ENCODE results near the gene RAB15. TPM values are rescaled to one million over a fixed set of nuclear protein-coding genes. Genes with fewer than 3 reads are reported as not detected.

The RAB15 gene
- total and polyA plus RNA-seq, 9 of the 15 experiments (the other 6 are each of a cell fraction or from before 2014, with no cell fraction given), result 0.09 to 0.30 (median 0.16) TPM; not detected in 2

DNA sequence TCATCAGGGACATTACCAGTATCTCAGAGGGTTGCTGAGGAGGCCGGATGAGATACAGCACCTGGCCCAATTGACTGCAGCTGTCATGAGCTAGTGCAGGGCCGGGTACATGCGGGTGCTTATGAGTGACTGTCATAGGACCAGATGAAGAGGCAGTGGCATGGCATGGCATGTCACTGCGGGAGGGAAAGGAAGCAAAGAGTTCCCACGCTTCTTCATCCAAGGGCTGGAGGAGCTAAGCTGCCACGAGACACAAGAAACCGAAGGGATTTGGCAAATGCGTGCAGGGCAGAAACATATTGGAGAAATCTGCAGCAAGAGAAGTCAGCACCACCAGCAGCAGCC, 18.9 kb downstream of the RAB15 start:
- ChIA-PET CTCF (ENCODE audit: low intra/inter-chr PET ratio) (no interaction called here), POLR2A (interaction anchor here (0.9 to 1.3 kb wide), 3 partner anchors 9 to 279 kb away, joined by 3 to 6 read pairs (median 5); no protein-coding TSS in a partner anchor)
- no TSS peak for BruUV-seq (replicated peaks)
- H3K79me2 ChIP-seq (ENCODE audit: control insufficient read depth, insufficient read depth, low read length), result no peaks in the 10 kb centered on the region
- H3K9me3 ChIP-seq (replicated peaks; ENCODE audit: control insufficient read depth, insufficient read depth, low read depth, low read length), result no peaks in the 10 kb centered on the region
- H3K27me3 ChIP-seq (ENCODE audit: control insufficient read depth in 2 of 2, insufficient read depth in 2 of 2, low read length in 2 of 2), result no peaks in the 10 kb centered on the region
- no peak overlapping the region for H2AFZ ChIP-seq (ENCODE audit: low read depth, low read length)
- no peak overlapping the region for H3K27ac ChIP-seq (ENCODE audit: extremely low read depth, low read depth, low read length)
- ATAC-seq, result no peak
- no peak overlapping the region for H3K4me3 ChIP-seq
- no peak for FAIRE-seq
- H3K4me1 ChIP-seq (replicated peaks in 1 of 2; ENCODE audit: control insufficient read depth in 2 of 2, insufficient read depth in 2 of 2, low read length in 2 of 2), result peaks cover 0 to 3% of the 10 kb centered on the region in 2 experiments; a peak in 2 of 5 replicates
- H3K9me1 ChIP-seq (ENCODE audit: control insufficient read depth, insufficient read depth, low read length), result no peaks in the 10 kb centered on the region
- no peaks in the 10 kb centered on the region for H3K36me3 ChIP-seq (ENCODE audit: control insufficient read depth, insufficient read depth, low read length)
- TF ChIP-seq NCOA2 (IDR thresholded peaks at IDR 0.05; ENCODE audit: partially characterized antibody in 2 of 2), result no peak
- TF ChIP-seq PURB (CRISPR knock-in tag; IDR thresholded peaks at IDR 0.05; ENCODE audit: low read depth), result no peak
- TF ChIP-seq PRPF4 (IDR thresholded peaks at IDR 0.05; ENCODE audit: insufficient read depth, low read depth, low read length, poor library complexity, severe bottlenecking), result no peak
- TF ChIP-seq MED1 (CRISPR knock-in tag; IDR thresholded peaks at IDR 0.05; ENCODE audit: borderline replicate concordance), result no peak
- no peak for TF ChIP-seq NR3C1 (CRISPR knock-in tag; IDR thresholded peaks at IDR 0.05)
- TF ChIP-seq, protein P1, sequence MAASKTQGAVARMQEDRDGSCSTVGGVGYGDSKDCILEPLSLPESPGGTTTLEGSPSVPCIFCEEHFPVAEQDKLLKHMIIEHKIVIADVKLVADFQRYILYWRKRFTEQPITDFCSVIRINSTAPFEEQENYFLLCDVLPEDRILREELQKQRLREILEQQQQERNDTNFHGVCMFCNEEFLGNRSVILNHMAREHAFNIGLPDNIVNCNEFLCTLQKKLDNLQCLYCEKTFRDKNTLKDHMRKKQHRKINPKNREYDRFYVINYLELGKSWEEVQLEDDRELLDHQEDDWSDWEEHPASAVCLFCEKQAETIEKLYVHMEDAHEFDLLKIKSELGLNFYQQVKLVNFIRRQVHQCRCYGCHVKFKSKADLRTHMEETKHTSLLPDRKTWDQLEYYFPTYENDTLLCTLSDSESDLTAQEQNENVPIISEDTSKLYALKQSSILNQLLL (CRISPR knock-in tag; IDR thresholded peaks at IDR 0.05; ENCODE audit: borderline replicate concordance), result no peak
- TF ChIP-seq, protein P2, sequence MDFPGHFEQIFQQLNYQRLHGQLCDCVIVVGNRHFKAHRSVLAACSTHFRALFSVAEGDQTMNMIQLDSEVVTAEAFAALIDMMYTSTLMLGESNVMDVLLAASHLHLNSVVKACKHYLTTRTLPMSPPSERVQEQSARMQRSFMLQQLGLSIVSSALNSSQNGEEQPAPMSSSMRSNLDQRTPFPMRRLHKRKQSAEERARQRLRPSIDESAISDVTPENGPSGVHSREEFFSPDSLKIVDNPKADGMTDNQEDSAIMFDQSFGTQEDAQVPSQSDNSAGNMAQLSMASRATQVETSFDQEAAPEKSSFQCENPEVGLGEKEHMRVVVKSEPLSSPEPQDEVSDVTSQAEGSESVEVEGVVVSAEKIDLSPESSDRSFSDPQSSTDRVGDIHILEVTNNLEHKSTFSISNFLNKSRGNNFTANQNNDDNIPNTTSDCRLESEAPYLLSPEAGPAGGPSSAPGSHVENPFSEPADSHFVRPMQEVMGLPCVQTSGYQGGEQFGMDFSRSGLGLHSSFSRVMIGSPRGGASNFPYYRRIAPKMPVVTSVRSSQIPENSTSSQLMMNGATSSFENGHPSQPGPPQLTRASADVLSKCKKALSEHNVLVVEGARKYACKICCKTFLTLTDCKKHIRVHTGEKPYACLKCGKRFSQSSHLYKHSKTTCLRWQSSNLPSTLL (IDR thresholded peaks at IDR 0.05), result no peak
- TF ChIP-seq PCBP2 (IDR thresholded peaks at IDR 0.05; ENCODE audit: low read depth, low read length, poor library complexity, severe bottlenecking), result no peak
- TF ChIP-seq ZNF589 (CRISPR knock-in tag; IDR thresholded peaks at IDR 0.05; ENCODE audit: low read depth), result no peak
- TF ChIP-seq, protein P3, sequence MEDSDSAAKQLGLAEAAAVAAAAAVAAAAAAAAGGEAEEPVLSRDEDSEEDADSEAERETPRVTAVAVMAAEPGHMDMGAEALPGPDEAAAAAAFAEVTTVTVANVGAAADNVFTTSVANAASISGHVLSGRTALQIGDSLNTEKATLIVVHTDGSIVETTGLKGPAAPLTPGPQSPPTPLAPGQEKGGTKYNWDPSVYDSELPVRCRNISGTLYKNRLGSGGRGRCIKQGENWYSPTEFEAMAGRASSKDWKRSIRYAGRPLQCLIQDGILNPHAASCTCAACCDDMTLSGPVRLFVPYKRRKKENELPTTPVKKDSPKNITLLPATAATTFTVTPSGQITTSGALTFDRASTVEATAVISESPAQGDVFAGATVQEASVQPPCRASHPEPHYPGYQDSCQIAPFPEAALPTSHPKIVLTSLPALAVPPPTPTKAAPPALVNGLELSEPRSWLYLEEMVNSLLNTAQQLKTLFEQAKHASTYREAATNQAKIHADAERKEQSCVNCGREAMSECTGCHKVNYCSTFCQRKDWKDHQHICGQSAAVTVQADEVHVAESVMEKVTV (CRISPR knock-in tag; IDR thresholded peaks at IDR 0.05), result no peak
- no peak for TF ChIP-seq MIER1 (IDR thresholded peaks at IDR 0.05; ENCODE audit: low read depth)
- no peak for TF ChIP-seq POLR2A (conservative IDR thresholded peaks at IDR 0.05)
- TF ChIP-seq ARHGAP35 (IDR thresholded peaks at IDR 0.05; ENCODE audit: partially characterized antibody), result no peak
- no peak for TF ChIP-seq L3MBTL2 (IDR thresholded peaks at IDR 0.05)
- TF ChIP-seq, protein P4, sequence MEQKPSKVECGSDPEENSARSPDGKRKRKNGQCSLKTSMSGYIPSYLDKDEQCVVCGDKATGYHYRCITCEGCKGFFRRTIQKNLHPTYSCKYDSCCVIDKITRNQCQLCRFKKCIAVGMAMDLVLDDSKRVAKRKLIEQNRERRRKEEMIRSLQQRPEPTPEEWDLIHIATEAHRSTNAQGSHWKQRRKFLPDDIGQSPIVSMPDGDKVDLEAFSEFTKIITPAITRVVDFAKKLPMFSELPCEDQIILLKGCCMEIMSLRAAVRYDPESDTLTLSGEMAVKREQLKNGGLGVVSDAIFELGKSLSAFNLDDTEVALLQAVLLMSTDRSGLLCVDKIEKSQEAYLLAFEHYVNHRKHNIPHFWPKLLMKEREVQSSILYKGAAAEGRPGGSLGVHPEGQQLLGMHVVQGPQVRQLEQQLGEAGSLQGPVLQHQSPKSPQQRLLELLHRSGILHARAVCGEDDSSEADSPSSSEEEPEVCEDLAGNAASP (IDR thresholded peaks at IDR 0.05), result no peak
- no peak for TF ChIP-seq ZNF146 (CRISPR knock-in tag; IDR thresholded peaks at IDR 0.05; ENCODE audit: unreplicated experiment)
- no peak for TF ChIP-seq HMG20A (CRISPR knock-in tag; conservative IDR thresholded peaks at IDR 0.05)
- TF ChIP-seq ZFX (CRISPR knock-in tag; IDR thresholded peaks at IDR 0.05), result no peak
- no peak overlapping the region for H3K9ac ChIP-seq (ENCODE audit: insufficient read depth in 1 of 2, low read depth in 2 of 2, low read length in 2 of 2)
- H4K20me1 ChIP-seq (replicated peaks; ENCODE audit: control insufficient read depth, insufficient read depth, low read length), result no peaks in the 10 kb centered on the region
- in situ Hi-C loops (cut with MboI) (no loop called here), intact Hi-C loops (cut with micrococcal nuclease) (no loop called here)
- DNase-seq (ENCODE audit: extremely low read depth in 1 of 4, low spot score in 3 of 4), result no peak
- H3K4me2 ChIP-seq (ENCODE audit: insufficient read depth, low read length), result no peak overlapping the region
- 89% methylated on average over 5 of the region's 8 CpGs for WGBS (ENCODE audit: insufficient coverage, low coverage, missing lambda C conversion rate)
